HEK293 (cell line): ENCODE data around the gene ALLC.

Source experiments
- CTCF ChIA-PET: fragments of 350-600 bp; formaldehyde crosslinking; extraction: SDS; loops from one replicate; lab custom pipeline; 2021; ENCODE audit warnings: antibody characterized with exemption; lab: Yijun Ruan, JAX
- POLR2A ChIA-PET: fragments of 300-600 bp; formaldehyde crosslinking; extraction: SDS; loops from one replicate; lab custom pipeline; 2020; ENCODE audit warnings: antibody characterized with exemption, inconsistent platforms; lab: Yijun Ruan, JAX
- H3K27ac ChIP-seq: fragments of 200-500 bp; sonication (Bioruptor generic); 2 replicates; pipeline ENCODE4 v1.5.1; 2014; ENCODE audit warnings: low read depth, low read length, control low read depth, inconsistent platforms; ENCODE audit errors: extremely low read depth
- H3K36me3 ChIP-seq, 2 experiments: fragments of 200-500 bp in 1 of 2; sonication (Bioruptor generic) in 1 of 2; 1 replicate in 1 of 2; 2 replicates in 1 of 2; pipeline ENCODE4 v1.5.1; 2014 to 2017; ENCODE audit warnings: inconsistent platforms in 2 of 2, low read length in 2 of 2; ENCODE audit not compliant: control insufficient read depth in 2 of 2, insufficient read depth in 1 of 2
- H3K4me1 ChIP-seq: fragments of 200-500 bp; sonication (Bioruptor generic); 2 replicates; pipeline ENCODE4 v1.5.1; 2014; ENCODE audit warnings: mild to moderate bottlenecking, low read length, inconsistent platforms; ENCODE audit not compliant: control insufficient read depth, insufficient read depth
- H3K4me3 ChIP-seq: 2 replicates; pipeline ENCODE4 v1.5.1; 2011; ENCODE audit warnings: low read depth, mild to moderate bottlenecking, control low read depth, low read length, moderate library complexity
- H3K9me3 ChIP-seq: fragments of 200-500 bp; sonication (Bioruptor generic); 2 replicates; pipeline ENCODE4 v1.5.1; 2014; ENCODE audit warnings: low read depth, low read length, inconsistent platforms; ENCODE audit not compliant: control insufficient read depth, insufficient read depth
- KLF10 ChIP-seq: fragments of 450-650 bp; IDR thresholded peaks from 2 replicates; pipeline ENCODE4 v1.5.1; 2018; ENCODE audit warnings: missing biosample characterization, mild to moderate bottlenecking, missing genetic modification characterization
- KLF9 ChIP-seq: fragments of 450-650 bp; formaldehyde crosslinking; IDR thresholded peaks from 2 replicates; pipeline ENCODE4 v1.5.1; 2016; ENCODE audit warnings: missing biosample characterization, missing genetic modification characterization, low read depth
- MEIS1 ChIP-seq: sonication (generic); formaldehyde crosslinking; IDR thresholded peaks from 2 replicates; pipeline ENCODE4 v1.8.1; 2022; ENCODE audit warnings: missing genetic modification reagents, mild to moderate bottlenecking, borderline replicate concordance
- SCRT2 ChIP-seq: fragments of 450-650 bp; formaldehyde crosslinking; IDR thresholded peaks from 2 replicates; pipeline ENCODE4 v1.5.1; 2016; ENCODE audit warnings: missing biosample characterization, missing genetic modification characterization
- ZFP69B ChIP-seq: fragments of 450-650 bp; formaldehyde crosslinking; IDR thresholded peaks from 2 replicates; pipeline ENCODE4 v1.5.1; 2016; ENCODE audit warnings: missing biosample characterization, missing genetic modification characterization
- ZIC2 ChIP-seq: fragments of 450-650 bp; formaldehyde crosslinking; IDR thresholded peaks from 2 replicates; pipeline ENCODE4 v1.5.1; 2016; ENCODE audit warnings: missing biosample characterization, missing genetic modification characterization
- ZNF133 ChIP-seq: fragments of 450-650 bp; formaldehyde crosslinking; IDR thresholded peaks from 2 replicates; pipeline ENCODE4 v1.5.1; 2016; ENCODE audit warnings: missing biosample characterization, missing genetic modification characterization
- ZNF155 ChIP-seq: fragments of 450-650 bp; formaldehyde crosslinking; IDR thresholded peaks from 2 replicates; pipeline ENCODE4 v1.5.1; 2016; ENCODE audit warnings: missing biosample characterization, missing genetic modification characterization
- ZNF157 ChIP-seq: fragments of 450-650 bp; formaldehyde crosslinking; IDR thresholded peaks from 2 replicates; pipeline ENCODE4 v1.5.1; 2016; ENCODE audit warnings: missing biosample characterization, missing genetic modification characterization
- ZNF211 ChIP-seq: fragments of 450-650 bp; formaldehyde crosslinking; IDR thresholded peaks from 2 replicates; pipeline ENCODE4 v1.5.1; 2016; ENCODE audit warnings: low read depth, missing biosample characterization, missing genetic modification characterization
- ZNF223 ChIP-seq: fragments of 450-650 bp; formaldehyde crosslinking; IDR thresholded peaks from 2 replicates; pipeline ENCODE4 v1.5.1; 2016; ENCODE audit warnings: missing biosample characterization, missing genetic modification characterization
- ZNF335 ChIP-seq: fragments of 450-650 bp; formaldehyde crosslinking; conservative IDR thresholded peaks from 2 replicates; pipeline ENCODE4 v1.5.1; 2016; ENCODE audit warnings: missing biosample characterization, missing genetic modification characterization
- ZNF394 ChIP-seq: fragments of 450-650 bp; formaldehyde crosslinking; IDR thresholded peaks from 2 replicates; pipeline ENCODE4 v1.5.1; 2016; ENCODE audit warnings: missing biosample characterization, missing genetic modification characterization, mild to moderate bottlenecking, moderate library complexity, borderline replicate concordance
- ZNF416 ChIP-seq: fragments of 450-650 bp; formaldehyde crosslinking; IDR thresholded peaks from 2 replicates; pipeline ENCODE4 v1.5.1; 2016; ENCODE audit warnings: missing biosample characterization, missing genetic modification characterization
- ZNF529 ChIP-seq: fragments of 450-650 bp; formaldehyde crosslinking; IDR thresholded peaks from 2 replicates; pipeline ENCODE4 v1.5.1; 2017; ENCODE audit warnings: missing genetic modification characterization, missing biosample characterization; ENCODE audit not compliant: insufficient replicate concordance
- ZNF548 ChIP-seq: fragments of 450-650 bp; formaldehyde crosslinking; IDR thresholded peaks from 2 replicates; pipeline ENCODE4 v1.5.1; 2016; ENCODE audit warnings: missing biosample characterization, missing genetic modification characterization
- ZNF596 ChIP-seq: fragments of 450-650 bp; IDR thresholded peaks from 2 replicates; pipeline ENCODE4 v1.5.0; 2018; ENCODE audit warnings: missing biosample characterization, mild to moderate bottlenecking, missing genetic modification characterization, moderate library complexity
- ZNF600 ChIP-seq: fragments of 450-650 bp; formaldehyde crosslinking; IDR thresholded peaks from 2 replicates; pipeline ENCODE4 v1.5.1; 2016; ENCODE audit warnings: missing biosample characterization, missing genetic modification characterization
- ZNF621 ChIP-seq: fragments of 450-650 bp; formaldehyde crosslinking; IDR thresholded peaks from 2 replicates; pipeline ENCODE4 v1.5.1; 2017; ENCODE audit warnings: missing biosample characterization, missing genetic modification characterization
- ZNF658 ChIP-seq: fragments of 450-650 bp; formaldehyde crosslinking; IDR thresholded peaks from 2 replicates; pipeline ENCODE4; 2016; ENCODE audit warnings: missing biosample characterization, missing genetic modification characterization
- ZNF664 ChIP-seq: fragments of 450-650 bp; formaldehyde crosslinking; IDR thresholded peaks from 2 replicates; pipeline ENCODE4 v1.5.1; 2016; ENCODE audit warnings: missing biosample characterization, missing genetic modification characterization
- ZNF701 ChIP-seq: fragments of 450-650 bp; formaldehyde crosslinking; IDR thresholded peaks from 2 replicates; pipeline ENCODE4 v1.5.1; 2016; ENCODE audit warnings: missing biosample characterization, missing genetic modification characterization
- ZNF837 ChIP-seq: fragments of 450-650 bp; formaldehyde crosslinking; IDR thresholded peaks from 2 replicates; pipeline ENCODE4 v1.5.1; 2016; ENCODE audit warnings: missing biosample characterization, missing genetic modification characterization
- ZNF843 ChIP-seq: fragments of 450-650 bp; formaldehyde crosslinking; IDR thresholded peaks from 2 replicates; pipeline ENCODE4 v1.5.1; 2016; ENCODE audit warnings: missing biosample characterization, missing genetic modification characterization
- TF ChIP-seq, protein P1 (sequence below): sonication (generic); formaldehyde crosslinking; IDR thresholded peaks from 2 replicates; pipeline ENCODE4 v1.8.1; 2022; ENCODE audit warnings: mild to moderate bottlenecking, moderate library complexity, missing genetic modification reagents
- TF ChIP-seq, protein P2 (sequence below): fragments of 450-650 bp; formaldehyde crosslinking; IDR thresholded peaks from 2 replicates; pipeline ENCODE4 v1.5.1; 2016; ENCODE audit warnings: missing biosample characterization, missing genetic modification characterization
- TF ChIP-seq, protein P3 (sequence below): fragments of 450-650 bp; formaldehyde crosslinking; conservative IDR thresholded peaks from 2 replicates; pipeline ENCODE4 v1.5.1; 2016; ENCODE audit warnings: low read depth, missing biosample characterization, missing genetic modification characterization

Gene ALLC

DNA sequence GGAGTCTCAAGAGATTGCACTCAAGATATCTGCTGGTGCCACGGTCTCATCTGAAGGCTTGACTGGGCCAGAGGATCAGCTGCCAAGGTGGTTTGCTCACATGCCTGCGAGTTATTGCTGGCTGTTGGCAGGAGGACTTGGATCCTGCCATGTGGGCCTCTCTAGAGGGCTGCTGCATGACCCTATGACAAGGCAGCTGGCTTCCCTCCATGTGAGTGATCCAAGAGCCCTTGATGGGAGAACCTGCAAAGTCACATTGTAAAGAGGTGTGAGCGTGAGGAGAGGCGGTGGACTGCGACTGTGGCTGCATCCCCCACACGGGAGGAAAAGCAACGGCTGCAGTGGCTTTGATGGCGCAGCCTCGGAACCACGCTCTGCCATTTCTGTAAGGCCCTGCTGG is 4.0 kb upstream of the ALLC start:
- Histone ChIP-seq H3K27ac (no peak overlapping the region), H3K36me3 (no peaks in the 10 kb centered on the region), H3K4me3 (no peak overlapping the region), H3K4me1 (no peaks in the 10 kb centered on the region), H3K9me3 (no peaks in the 10 kb centered on the region)
- TF ChIP-seq ZNF548, result no peak
- no peak for TF ChIP-seq ZNF133 (tag by site-specific recombination)
- TF ChIP-seq, protein P1, sequence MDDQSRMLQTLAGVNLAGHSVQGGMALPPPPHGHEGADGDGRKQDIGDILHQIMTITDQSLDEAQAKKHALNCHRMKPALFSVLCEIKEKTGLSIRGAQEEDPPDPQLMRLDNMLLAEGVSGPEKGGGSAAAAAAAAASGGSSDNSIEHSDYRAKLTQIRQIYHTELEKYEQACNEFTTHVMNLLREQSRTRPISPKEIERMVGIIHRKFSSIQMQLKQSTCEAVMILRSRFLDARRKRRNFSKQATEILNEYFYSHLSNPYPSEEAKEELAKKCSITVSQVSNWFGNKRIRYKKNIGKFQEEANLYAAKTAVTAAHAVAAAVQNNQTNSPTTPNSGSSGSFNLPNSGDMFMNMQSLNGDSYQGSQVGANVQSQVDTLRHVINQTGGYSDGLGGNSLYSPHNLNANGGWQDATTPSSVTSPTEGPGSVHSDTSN (CRISPR knock-in tag), result no peak
- POLR2A ChIA-PET, result no interaction called here
- CTCF ChIA-PET, result interaction anchor here (1.4 to 5.8 kb wide), 2 partner anchors 231 to 810 kb away, joined by 8 to 27 read pairs; no protein-coding TSS in a partner anchor

DNA sequence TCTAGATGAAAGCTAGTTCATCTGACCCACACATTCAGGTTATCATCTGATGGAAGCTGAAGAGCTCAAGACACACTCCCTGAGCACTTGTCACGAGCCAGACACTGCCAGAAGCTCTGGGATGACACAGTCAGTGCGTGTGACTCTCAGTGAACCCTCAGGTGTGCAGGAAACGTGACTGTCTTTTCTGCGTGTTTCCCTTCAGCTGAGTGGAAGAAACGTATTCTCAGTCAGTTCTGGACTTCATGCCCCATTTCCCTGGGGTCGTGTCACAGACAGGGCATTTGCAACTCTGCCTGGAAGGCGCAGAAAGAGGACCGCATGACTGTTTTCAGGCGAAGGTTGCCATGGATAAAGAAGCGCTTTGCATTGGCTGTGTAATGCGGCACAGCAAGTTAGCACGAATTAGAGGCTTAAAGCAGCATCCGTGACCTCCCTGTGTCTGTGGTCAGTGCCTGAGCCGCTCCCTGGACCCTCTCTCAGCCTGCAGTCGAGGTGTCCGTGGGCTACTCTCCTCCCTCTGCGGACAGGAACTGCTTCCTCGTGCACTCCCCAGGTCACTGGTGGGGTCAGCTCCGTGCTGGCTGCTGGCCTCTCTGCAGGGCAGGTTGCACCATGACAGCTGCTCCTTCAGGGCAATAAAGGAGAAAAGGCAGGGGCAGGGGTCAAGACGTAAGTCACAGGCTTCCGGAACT is 3.3 kb upstream of the ALLC start:
- no peaks in the 10 kb centered on the region for H3K36me3 ChIP-seq
- CTCF ChIA-PET, result interaction anchor here (0.5 to 5.8 kb wide), 2 partner anchors 26 to 231 kb away, joined by 4 to 27 read pairs; no protein-coding TSS in a partner anchor
- H3K4me3 ChIP-seq, result no peak overlapping the region
- H3K4me1 ChIP-seq, result no peaks in the 10 kb centered on the region
- H3K27ac ChIP-seq, result no peak overlapping the region
- POLR2A ChIA-PET, result no interaction called here
- no peaks in the 10 kb centered on the region for H3K9me3 ChIP-seq
- TF ChIP-seq ZNF394 (no peak), ZNF596 (tag by site-specific recombination) (no peak), ZNF529 (tag by site-specific recombination) (no peak), ZNF157 (tag by site-specific recombination) (no peak), MEIS1 (CRISPR knock-in tag) (no peak), ZNF548 (no peak), ZNF335 (no peak), ZNF664 (no peak), ZNF658 (tag by site-specific recombination) (no peak), SCRT2 (tag by site-specific recombination) (no peak), ZNF416 (tag by site-specific recombination) (no peak), ZNF837 (tag by site-specific recombination) (no peak)
- TF ChIP-seq, protein P2, sequence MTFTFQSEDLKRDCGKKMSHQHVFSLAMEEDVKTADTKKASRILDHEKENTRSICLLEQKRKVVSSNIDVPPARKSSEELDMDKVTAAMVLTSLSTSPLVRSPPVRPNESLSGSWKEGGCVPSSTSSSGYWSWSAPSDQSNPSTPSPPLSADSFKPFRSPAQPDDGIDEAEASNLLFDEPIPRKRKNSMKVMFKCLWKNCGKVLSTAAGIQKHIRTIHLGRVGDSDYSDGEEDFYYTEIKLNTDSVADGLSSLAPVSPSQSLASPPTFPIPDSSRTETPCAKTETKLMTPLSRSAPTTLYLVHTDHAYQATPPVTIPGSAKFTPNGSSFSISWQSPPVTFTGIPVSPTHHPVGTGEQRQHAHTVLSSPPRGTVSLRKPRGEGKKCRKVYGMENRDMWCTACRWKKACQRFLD (tag by site-specific recombination), result no peak

DNA sequence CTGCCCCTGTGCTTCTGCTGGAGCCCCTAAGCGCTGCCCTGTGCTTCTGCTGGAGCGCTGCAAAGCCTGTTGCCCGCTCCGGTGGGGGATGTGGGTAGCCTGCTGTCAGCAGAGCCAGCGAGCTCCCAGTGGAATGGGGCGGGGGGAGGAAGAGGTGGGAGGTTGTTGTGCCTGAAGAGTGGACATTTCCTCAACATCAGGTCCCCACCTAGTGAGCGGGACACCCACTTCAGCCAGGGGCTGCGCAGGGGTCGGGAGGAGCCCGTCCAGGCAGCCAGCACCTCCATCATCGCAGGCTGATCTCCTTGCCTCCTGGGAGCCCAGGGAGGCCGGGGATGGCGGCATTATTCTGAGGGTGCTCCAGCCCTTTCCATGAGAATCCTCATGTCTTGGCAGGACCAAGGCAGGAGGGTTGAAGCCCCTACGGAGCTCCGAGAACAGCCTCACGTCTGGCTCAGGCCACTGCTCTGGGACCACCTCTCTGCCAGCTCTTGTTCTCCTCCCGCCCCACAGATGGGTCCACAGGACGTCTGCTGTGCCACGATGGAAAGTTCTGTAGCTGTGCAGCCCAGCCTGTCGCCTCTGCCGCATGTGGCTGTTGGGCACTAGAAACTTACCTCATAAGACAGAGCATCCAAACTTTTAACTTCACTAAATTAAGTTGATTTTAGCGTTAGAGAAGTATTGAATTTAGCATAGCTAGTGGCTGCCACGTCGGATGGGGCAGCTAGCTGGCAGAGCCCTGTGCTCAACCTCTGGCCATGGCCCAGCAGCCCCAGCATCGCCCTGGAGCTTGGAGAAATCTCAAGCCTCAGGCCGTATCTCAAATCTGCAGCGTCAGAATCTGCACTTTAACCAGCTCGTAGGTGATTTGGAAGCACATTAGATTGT is 1.9 kb upstream of the ALLC start:
- Histone ChIP-seq H3K27ac (no peak overlapping the region), H3K4me1 (no peaks in the 10 kb centered on the region), H3K9me3 (no peaks in the 10 kb centered on the region), H3K36me3 (no peaks in the 10 kb centered on the region), H3K4me3 (no peak overlapping the region)
- ChIA-PET POLR2A (no interaction called here), CTCF (interaction anchor here (0.5 to 5.8 kb wide), 4 partner anchors 9 to 233 kb away, joined by 3 to 27 read pairs (median 4); no protein-coding TSS in a partner anchor)
- no peak for TF ChIP-seq KLF9 (tag by site-specific recombination)
- TF ChIP-seq KLF10 (tag by site-specific recombination), result no peak
- TF ChIP-seq ZFP69B (tag by site-specific recombination), result no peak
- no peak for TF ChIP-seq ZIC2
- TF ChIP-seq ZNF155 (tag by site-specific recombination), result no peak
- no peak for TF ChIP-seq ZNF843 (tag by site-specific recombination)
- no peak for TF ChIP-seq ZNF621
- TF ChIP-seq ZNF701 (tag by site-specific recombination), result no peak
- no peak for TF ChIP-seq ZNF600
- no peak for TF ChIP-seq ZNF223
- no peak for TF ChIP-seq ZNF211
- TF ChIP-seq, protein P3, sequence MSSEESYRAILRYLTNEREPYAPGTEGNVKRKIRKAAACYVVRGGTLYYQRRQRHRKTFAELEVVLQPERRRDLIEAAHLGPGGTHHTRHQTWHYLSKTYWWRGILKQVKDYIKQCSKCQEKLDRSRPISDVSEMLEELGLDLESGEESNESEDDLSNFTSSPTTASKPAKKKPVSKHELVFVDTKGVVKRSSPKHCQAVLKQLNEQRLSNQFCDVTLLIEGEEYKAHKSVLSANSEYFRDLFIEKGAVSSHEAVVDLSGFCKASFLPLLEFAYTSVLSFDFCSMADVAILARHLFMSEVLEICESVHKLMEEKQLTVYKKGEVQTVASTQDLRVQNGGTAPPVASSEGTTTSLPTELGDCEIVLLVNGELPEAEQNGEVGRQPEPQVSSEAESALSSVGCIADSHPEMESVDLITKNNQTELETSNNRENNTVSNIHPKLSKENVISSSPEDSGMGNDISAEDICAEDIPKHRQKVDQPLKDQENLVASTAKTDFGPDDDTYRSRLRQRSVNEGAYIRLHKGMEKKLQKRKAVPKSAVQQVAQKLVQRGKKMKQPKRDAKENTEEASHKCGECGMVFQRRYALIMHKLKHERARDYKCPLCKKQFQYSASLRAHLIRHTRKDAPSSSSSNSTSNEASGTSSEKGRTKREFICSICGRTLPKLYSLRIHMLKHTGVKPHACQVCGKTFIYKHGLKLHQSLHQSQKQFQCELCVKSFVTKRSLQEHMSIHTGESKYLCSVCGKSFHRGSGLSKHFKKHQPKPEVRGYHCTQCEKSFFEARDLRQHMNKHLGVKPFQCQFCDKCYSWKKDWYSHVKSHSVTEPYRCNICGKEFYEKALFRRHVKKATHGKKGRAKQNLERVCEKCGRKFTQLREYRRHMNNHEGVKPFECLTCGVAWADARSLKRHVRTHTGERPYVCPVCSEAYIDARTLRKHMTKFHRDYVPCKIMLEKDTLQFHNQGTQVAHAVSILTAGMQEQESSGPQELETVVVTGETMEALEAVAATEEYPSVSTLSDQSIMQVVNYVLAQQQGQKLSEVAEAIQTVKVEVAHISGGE (tag by site-specific recombination), result no peak
